GM10266 (cell line): Measurements from ENCODE around the gene ACY1.
"Not testable (repeated sequence)": the region's sequence is repeated elsewhere in the genome, so short reads cannot be mapped to it uniquely, and the experiment has no call there.

Source experiments
- DNase-seq: peaks from one replicate; pipeline ENCODE4 v3.0.0; 2012; ENCODE audit errors: extremely low spot score
- CTCF ChIP-seq: IDR thresholded peaks from 2 replicates; pipeline ENCODE4 v1.5.1; 2012; ENCODE audit warnings: mild to moderate bottlenecking, low read depth; ENCODE audit not compliant: control insufficient read depth, insufficient read depth; ENCODE audit errors: missing control alignments

Gene ACY1

GRCh38 chr3:52026041-52026440 lies 42.7 kb downstream of the ACY1 start:
- no peak for DNase-seq
- TF ChIP-seq CTCF, result no peak

DNA sequence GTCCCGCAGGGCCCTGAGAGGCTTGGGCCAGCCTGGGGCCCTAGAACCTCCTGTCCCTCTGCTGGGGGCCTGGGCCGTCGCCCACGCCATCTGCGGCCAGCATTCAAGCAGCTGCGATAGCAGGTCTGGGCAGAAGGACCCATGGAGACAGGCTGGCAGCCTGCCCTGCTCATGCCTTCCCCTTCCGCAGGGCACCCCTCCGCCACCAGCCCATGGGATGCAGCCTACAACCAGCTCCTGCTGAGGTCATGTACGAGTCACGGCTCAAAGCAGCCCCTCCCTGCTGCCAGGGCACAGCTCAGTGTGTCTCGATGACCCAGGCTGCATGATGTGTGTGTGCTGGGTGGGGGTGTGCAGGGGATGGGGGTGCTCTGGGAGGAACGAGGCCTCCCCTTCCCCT lies 45.2 kb downstream of the ACY1 start:
- DNase-seq, result no peak
- TF ChIP-seq CTCF, result no peak

GRCh38 chr3:52029053-52029452 lies 45.7 kb downstream of the ACY1 start:
- DNase-seq, result no peak

DNA sequence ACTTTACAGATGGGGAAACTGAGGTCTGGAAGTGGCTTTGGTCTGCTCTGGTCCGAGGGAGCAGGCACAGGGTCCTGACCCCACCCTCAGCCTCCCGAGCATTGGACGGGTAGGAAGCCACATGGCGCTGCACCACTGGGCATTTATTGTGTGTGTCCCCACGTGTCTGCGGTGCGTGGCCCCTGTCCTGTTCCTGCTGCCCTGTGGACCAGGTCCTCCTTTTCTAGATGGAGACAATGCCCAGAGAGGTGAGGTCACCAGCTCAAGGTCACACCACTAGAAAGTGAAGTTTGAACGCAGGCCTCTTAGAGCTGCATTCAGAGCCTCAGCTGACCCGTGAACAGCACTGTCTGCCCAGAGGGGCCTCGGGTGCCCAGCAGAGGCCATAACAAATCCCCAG lies 46.2 kb downstream of the ACY1 start:
- no peak for DNase-seq

More at GRCh38 chr3:52029053-52029452, 45.7 kb downstream of the ACY1 start:
- no peak for TF ChIP-seq CTCF

GRCh38 chr3:52030714-52031310 lies 47.5 kb downstream of the ACY1 start:
- no peak for TF ChIP-seq CTCF
- DNase-seq, result no peak

More for the DNA sequence above, 46.2 kb downstream of the ACY1 start:
- TF ChIP-seq CTCF, result no peak

DNA sequence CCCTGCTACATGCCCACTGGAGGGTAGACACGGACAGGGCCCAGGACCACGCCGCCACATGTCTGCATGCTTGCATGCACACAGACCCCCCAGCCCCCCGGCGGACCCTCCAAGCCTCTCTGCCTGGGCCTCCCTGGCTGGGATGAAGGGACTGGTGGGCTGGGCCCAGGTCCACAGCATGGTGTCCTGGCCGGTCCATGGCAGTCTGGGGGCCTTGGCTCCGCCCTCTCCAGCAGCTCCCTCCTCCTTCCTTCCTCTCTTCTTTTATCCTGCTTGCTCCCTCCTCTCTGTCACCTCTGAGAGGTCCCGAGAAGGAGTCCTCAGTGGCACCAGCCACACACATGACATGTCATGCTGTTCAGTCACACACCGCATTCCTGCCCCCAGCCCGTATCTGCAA lies 48.6 kb downstream of the ACY1 start:
- no peak for DNase-seq
- no peak for TF ChIP-seq CTCF

DNA sequence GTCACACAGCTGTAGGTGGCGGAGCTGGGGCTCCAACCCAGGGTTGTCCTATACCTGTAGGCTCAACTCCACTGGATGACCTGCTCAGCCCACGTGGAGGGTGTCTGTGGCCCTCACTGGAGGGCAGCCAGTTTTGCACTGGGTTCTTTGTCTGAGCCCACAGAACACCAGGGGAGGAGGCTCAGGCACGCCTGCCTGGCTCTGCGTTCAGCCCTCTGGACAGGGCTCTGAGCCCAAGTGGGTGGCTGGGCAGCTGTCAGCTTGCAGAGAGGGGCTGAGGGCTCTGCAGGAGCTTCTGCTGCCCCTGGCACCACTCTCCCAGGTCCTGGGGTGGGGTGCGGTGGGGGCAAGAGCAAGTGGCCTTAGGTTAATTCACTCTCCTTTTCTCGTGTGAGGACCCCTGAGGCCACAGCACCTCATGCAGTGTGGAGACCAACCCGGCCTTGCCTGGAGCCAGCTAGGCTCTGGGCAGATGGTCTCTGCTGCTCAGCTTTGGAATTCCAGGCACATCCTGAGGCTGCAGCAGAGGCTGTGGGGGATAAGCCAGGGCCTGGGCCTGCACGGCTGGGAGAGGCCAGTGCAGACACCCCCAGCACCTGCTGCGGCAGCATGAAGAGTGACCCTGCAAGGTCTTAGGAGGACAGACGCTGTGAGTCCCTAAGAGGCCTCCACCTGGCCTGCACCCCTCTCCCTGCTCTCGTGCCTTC lies 49.5 kb downstream of the ACY1 start:
- no peak for TF ChIP-seq CTCF
- DNase-seq, result no peak

- not testable (repeated sequence) for DNase-seq
Observed at GRCh38 chr3:52033748-52034147, 50.4 kb downstream of the ACY1 start.
